Progenitor cell of endocrine pancreas (in vitro differentiated cells): ENCODE data around the gene CLDN15. TPM values are rescaled to one million over a fixed set of nuclear protein-coding genes. Genes with fewer than 3 reads are reported as not detected.

Source experiments
- DNase-seq: peaks from one replicate; pipeline ENCODE4 v3.0.0; 2021; ENCODE audit warnings: low spot score; ENCODE audit not compliant: unreplicated experiment
- H3K27ac Mint-ChIP-seq: 2 replicates; pipeline ENCODE4 v1.8.0; 2021; ENCODE audit warnings: mild to moderate bottlenecking, moderate library complexity, mixed read lengths
- H3K27me3 Mint-ChIP-seq: 2 replicates; pipeline ENCODE4 v1.8.0; 2021; ENCODE audit warnings: mixed read lengths
- H3K36me3 Mint-ChIP-seq: 2 replicates; pipeline ENCODE4 v1.8.0; 2022; ENCODE audit warnings: mixed read lengths; ENCODE audit not compliant: insufficient read depth
- H3K4me1 Mint-ChIP-seq: 2 replicates; pipeline ENCODE4 v1.8.0; 2021; ENCODE audit warnings: low read depth, mixed read lengths
- H3K4me3 Mint-ChIP-seq: 2 replicates; pipeline ENCODE4 v1.8.0; 2021; ENCODE audit warnings: low read depth, mild to moderate bottlenecking, moderate library complexity, mixed read lengths
- H3K9me3 Mint-ChIP-seq: 2 replicates; pipeline ENCODE4 v1.8.0; 2021; ENCODE audit warnings: low read depth, mixed read lengths
- CTCF ChIP-seq: fragments of 200-600 bp; sonication (generic); IDR thresholded peaks from one replicate; pipeline ENCODE4 v1.5.0; 2021; ENCODE audit warnings: antibody characterized with exemption, mild to moderate bottlenecking; ENCODE audit not compliant: unreplicated experiment
- total RNA-seq: library from RNA; stranded (reverse); gene quantifications from 2 replicates; pipeline ENCODE4 v1.2.1, GENCODE V29; 2021

The CLDN15 gene
- total RNA-seq, 1 donor from 2014 or later = 22.8 TPM

GRCh38 chr7:101236292-101236835 lies 1.2 kb downstream of the CLDN15 start:
- H3K9me3 Mint-ChIP-seq = no peaks in the 10 kb centered on the region
- TF ChIP-seq CTCF = no peak
- H3K4me3 Mint-ChIP-seq = no peak overlapping the region
- DNase-seq = no peak
- peaks cover 26% of the 10 kb centered on the region for H3K4me1 Mint-ChIP-seq
- H3K36me3 Mint-ChIP-seq = peaks cover 5% of the 10 kb centered on the region
- no peak overlapping the region for H3K27ac Mint-ChIP-seq
- no peaks in the 10 kb centered on the region for H3K27me3 Mint-ChIP-seq

- Mint-ChIP-seq H3K4me1 (peaks cover 31% of the 10 kb centered on the region), H3K27ac (no peak overlapping the region), H3K36me3 (peaks cover 7% of the 10 kb centered on the region), H3K27me3 (no peaks in the 10 kb centered on the region), H3K4me3 (no peak overlapping the region), H3K9me3 (no peaks in the 10 kb centered on the region)
- DNase-seq = no peak
- TF ChIP-seq CTCF = no peak
Observed at GRCh38 chr7:101235522-101235921, 2.1 kb downstream of the CLDN15 start.

- no peak for DNase-seq
- no peak overlapping the region for H3K27ac Mint-ChIP-seq
- H3K27me3 Mint-ChIP-seq = no peaks in the 10 kb centered on the region
- peaks cover 7% of the 10 kb centered on the region for H3K36me3 Mint-ChIP-seq
- TF ChIP-seq CTCF = peak; percentile 31
- H3K4me3 Mint-ChIP-seq = no peak overlapping the region
- H3K4me1 Mint-ChIP-seq = peaks cover 32% of the 10 kb centered on the region
- no peaks in the 10 kb centered on the region for H3K9me3 Mint-ChIP-seq
Observed at GRCh38 chr7:101235050-101235449, 2.6 kb downstream of the CLDN15 start.

GRCh38 chr7:101234636-101235035 lies 3.0 kb downstream of the CLDN15 start:
- H3K4me1 Mint-ChIP-seq = peaks cover 32% of the 10 kb centered on the region
- no peak for TF ChIP-seq CTCF
- DNase-seq = no peak
- H3K27ac Mint-ChIP-seq = no peak overlapping the region
- H3K4me3 Mint-ChIP-seq = no peak overlapping the region
- H3K9me3 Mint-ChIP-seq = no peaks in the 10 kb centered on the region
- no peaks in the 10 kb centered on the region for H3K27me3 Mint-ChIP-seq
- H3K36me3 Mint-ChIP-seq = peaks cover 7% of the 10 kb centered on the region

GRCh38 chr7:101233907-101234547 lies 3.6 kb downstream of the CLDN15 start:
- Mint-ChIP-seq H3K36me3 (peaks cover 7% of the 10 kb centered on the region), H3K9me3 (no peaks in the 10 kb centered on the region), H3K4me3 (no peak overlapping the region), H3K4me1 (peaks cover 28% of the 10 kb centered on the region), H3K27me3 (no peaks in the 10 kb centered on the region), H3K27ac (no peak overlapping the region)
- DNase-seq = no peak
- no peak for TF ChIP-seq CTCF
